Measurements from ENCODE around the gene GTPBP10. TPM values are rescaled to one million over a fixed set of nuclear protein-coding genes. Genes with fewer than 3 reads are reported as not detected.

Gene GTPBP10, protein sequence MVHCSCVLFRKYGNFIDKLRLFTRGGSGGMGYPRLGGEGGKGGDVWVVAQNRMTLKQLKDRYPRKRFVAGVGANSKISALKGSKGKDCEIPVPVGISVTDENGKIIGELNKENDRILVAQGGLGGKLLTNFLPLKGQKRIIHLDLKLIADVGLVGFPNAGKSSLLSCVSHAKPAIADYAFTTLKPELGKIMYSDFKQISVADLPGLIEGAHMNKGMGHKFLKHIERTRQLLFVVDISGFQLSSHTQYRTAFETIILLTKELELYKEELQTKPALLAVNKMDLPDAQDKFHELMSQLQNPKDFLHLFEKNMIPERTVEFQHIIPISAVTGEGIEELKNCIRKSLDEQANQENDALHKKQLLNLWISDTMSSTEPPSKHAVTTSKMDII
- total RNA-seq: 21.3 TPM
- long read RNA-seq, full-length matches to known transcripts: 3 of 5 reads
- long read RNA-seq, partial matches to known transcripts: 0 of 5 reads
- long read RNA-seq, other reads (novel, unspliced or antisense): 2 of 5 reads

DNA sequence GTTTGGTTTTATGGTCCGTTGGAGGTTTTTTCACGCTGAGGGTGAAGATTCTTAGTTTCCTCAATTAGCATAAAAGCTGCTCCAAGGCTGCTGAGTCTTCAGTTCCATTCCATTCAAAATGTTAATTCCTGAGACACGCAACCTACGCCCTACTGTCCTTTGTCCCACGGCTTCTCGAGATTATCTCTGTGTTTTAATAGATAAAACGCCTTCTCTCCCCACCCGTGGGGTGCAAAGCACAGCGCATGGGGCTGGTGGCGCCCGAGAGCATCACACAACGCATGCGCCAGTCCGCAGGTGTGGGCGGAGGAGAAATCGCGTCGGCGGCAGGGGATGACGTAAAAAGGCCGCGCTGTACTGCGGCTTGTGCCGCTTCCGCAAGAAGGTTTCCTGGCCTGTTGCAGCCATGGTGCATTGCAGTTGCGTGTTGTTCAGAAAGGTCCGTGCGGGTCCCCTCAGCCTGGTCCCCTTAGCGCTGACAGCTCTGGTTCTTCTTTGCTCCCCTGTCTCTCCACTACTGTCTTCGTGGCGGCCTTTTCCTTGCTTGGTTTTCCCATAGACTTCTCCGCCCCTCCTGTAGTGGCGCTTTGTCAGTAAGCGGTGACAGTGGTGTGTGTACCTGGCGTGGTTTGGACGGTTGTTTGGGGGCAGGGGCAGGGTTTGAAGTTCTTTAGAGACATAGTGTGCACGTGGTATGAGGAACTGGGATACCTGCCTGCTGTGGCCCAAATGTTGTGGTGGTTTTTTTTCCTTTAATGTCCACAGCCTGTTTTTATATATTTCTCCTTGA lies at the start of gene GTPBP10:
Gene GTPBP10, plus strand, starts transcription at position 381 of the 790 bp plus-strand sequence. Its CDS starts 26 bp downstream, at position 407.
- Histone ChIP-seq H3K27ac (peak within 1 kb of the TSS; percentile 86), H3K27me3 (ENCODE audit: low read depth) (no peaks in the 10 kb centered on the region), H3K36me3 (no peaks in the 10 kb centered on the region), H3K4me1 (peaks cover 20% of the 10 kb centered on the region), H3K4me3 (peak within 1 kb of the TSS; percentile 66), H3K9me3 (no peaks in the 10 kb centered on the region)
- ATAC-seq (peak; percentile 100), DNase-seq (peak; percentile 97)
- intact Hi-C loops (cut with DNase I): no loop called here
- TF ChIP-seq, protein P1, sequence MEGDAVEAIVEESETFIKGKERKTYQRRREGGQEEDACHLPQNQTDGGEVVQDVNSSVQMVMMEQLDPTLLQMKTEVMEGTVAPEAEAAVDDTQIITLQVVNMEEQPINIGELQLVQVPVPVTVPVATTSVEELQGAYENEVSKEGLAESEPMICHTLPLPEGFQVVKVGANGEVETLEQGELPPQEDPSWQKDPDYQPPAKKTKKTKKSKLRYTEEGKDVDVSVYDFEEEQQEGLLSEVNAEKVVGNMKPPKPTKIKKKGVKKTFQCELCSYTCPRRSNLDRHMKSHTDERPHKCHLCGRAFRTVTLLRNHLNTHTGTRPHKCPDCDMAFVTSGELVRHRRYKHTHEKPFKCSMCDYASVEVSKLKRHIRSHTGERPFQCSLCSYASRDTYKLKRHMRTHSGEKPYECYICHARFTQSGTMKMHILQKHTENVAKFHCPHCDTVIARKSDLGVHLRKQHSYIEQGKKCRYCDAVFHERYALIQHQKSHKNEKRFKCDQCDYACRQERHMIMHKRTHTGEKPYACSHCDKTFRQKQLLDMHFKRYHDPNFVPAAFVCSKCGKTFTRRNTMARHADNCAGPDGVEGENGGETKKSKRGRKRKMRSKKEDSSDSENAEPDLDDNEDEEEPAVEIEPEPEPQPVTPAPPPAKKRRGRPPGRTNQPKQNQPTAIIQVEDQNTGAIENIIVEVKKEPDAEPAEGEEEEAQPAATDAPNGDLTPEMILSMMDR (IDR thresholded peaks at IDR 0.05): peak; percentile 83

DNA sequence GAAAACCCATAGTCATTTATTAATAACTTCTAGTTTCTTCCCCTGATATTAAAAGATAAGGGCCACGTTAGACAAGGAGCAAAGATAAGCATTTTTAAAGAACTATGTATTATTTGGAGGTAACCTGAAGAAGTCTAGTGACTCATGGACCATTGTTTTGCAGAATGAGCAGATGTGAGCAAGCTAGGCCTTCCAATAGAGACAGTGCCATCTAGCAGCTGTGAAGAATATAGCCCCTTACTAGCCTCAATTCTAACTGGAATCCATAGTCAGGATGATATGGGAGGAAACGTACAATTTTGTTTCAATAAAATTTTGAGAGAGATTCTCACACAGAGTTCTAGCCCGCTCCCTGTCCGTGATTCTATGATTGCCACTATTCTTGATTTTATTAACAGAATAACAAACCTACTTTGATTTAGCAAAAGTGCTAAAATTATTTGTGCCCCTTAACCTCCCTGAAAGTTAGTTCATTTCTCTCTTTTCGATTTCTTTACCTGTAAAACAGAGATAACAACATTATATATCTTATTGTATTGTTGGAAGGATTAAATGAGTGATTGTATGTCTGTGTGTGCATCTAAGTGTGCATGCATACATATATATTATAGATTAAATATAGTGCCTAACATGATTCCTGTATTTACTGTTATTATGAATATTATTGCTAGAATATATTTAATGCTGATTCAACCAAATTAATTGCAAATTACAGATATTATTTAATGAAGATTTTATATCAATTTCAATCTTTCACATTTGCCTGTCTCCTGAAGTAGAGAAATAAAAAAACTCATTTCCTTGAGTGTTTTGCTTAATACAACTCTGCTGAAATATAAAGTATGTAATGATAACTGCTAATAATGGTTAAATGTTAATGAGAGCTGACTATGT lies 48.1 kb upstream of the GTPBP10 start:
- H3K27me3 ChIP-seq (ENCODE audit: low read depth): no peaks in the 10 kb centered on the region
- H3K9me3 ChIP-seq: no peaks in the 10 kb centered on the region
- no peak for DNase-seq
- H3K4me3 ChIP-seq: no peak overlapping the region
- H3K4me1 ChIP-seq: no peaks in the 10 kb centered on the region
- H3K27ac ChIP-seq: no peak overlapping the region
- peaks cover 4% of the 10 kb centered on the region for H3K36me3 ChIP-seq
- intact Hi-C loops (cut with DNase I): no loop called here
- ATAC-seq: peak; percentile 54 to 56
- TF ChIP-seq, protein P1 (IDR thresholded peaks at IDR 0.05): peak; percentile 41

DNA sequence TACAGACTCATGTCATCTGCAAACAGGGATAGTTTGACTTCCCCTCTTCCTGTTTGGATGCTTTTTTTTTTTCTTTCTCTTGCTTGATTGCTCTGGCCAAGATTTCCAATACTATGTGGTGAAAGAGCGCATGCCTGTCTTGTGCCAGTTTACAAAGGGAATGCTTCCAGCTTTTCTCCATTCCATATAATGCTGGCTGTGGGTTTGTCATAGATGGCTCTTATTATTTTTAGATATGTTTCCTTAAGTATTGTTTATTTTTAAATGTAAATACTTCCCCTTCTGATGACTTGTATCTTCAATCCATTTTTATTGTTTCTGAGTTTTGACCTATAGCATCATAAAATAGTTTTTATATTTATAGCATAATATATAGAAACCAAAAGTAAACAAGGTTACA lies 43.3 kb upstream of the GTPBP10 start:
- intact Hi-C loops (cut with DNase I): no loop called here
- Histone ChIP-seq H3K4me3 (no peak overlapping the region), H3K4me1 (no peaks in the 10 kb centered on the region), H3K9me3 (no peaks in the 10 kb centered on the region), H3K27ac (no peak overlapping the region), H3K36me3 (no peaks in the 10 kb centered on the region), H3K27me3 (ENCODE audit: low read depth) (no peaks in the 10 kb centered on the region)
- TF ChIP-seq, protein P1 (IDR thresholded peaks at IDR 0.05): no peak
- ATAC-seq (no peak), DNase-seq (no peak)

DNA sequence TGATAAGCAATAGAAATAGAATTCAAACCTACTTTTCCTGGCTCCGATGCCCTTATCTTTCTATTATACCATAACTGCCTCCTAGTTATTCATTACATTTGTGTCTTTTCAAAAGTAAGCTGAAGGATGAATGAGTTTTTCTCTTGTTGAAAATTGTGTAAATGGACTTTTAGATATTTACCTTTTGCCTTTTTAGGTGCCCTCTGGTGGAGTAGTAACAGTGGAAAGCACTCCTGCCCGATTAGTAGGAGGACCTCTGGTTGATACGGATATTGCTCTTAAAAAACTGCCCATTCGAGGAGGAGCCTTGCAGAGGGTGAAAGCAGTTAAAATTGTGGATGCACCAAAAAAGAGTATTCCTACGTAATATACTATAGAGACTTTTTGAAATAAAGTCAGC lies 36.6 kb upstream of the GTPBP10 start:
- TF ChIP-seq, protein P1 (IDR thresholded peaks at IDR 0.05): no peak
- no peak for ATAC-seq
- DNase-seq: no peak
- Histone ChIP-seq H3K4me1 (no peaks in the 10 kb centered on the region), H3K27me3 (ENCODE audit: low read depth) (no peaks in the 10 kb centered on the region), H3K36me3 (no peaks in the 10 kb centered on the region), H3K9me3 (no peaks in the 10 kb centered on the region), H3K4me3 (no peak overlapping the region), H3K27ac (no peak overlapping the region)
- intact Hi-C loops (cut with DNase I): no loop called here

DNA sequence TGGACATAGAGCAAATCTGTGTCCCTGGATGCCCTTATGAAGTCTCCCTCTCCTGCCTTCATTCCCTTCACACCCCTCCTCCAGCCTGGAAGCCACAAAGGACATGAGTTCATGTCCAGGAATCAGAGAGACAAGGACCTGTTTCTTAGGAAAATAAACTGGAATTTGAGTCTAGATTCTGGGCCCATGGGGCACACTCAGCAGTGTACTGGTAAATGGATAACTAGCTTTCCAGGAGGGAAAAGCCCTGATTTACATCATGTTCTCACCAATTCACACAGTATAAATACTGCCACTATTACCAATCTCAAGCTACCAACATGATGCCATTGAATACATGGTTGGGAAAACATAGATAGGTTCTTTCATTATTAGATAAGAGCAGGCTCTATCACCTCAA lies 35.3 kb upstream of the GTPBP10 start:
- H3K27me3 ChIP-seq (ENCODE audit: low read depth): no peaks in the 10 kb centered on the region
- TF ChIP-seq, protein P1 (IDR thresholded peaks at IDR 0.05): no peak
- intact Hi-C loops (cut with DNase I): no loop called here

More for the DNA sequence above, 35.3 kb upstream of the GTPBP10 start:
- no peak overlapping the region for H3K27ac ChIP-seq
- no peak for DNase-seq
- H3K36me3 ChIP-seq: no peaks in the 10 kb centered on the region
- no peaks in the 10 kb centered on the region for H3K9me3 ChIP-seq
- no peak overlapping the region for H3K4me3 ChIP-seq
- H3K4me1 ChIP-seq: no peaks in the 10 kb centered on the region
- no peak for ATAC-seq
